HG03565 (cell line): Measurements from ENCODE around the gene PRAMEF11.

ENCODE experiments used
- ATAC-seq: cut with Tn5 transposase; IDR thresholded peaks from one replicate; pipeline ENCODE4 v1.9.1; 2021; ENCODE audit warnings: mild to moderate bottlenecking, moderate library complexity; ENCODE audit not compliant: unreplicated experiment

The PRAMEF11 gene

DNA sequence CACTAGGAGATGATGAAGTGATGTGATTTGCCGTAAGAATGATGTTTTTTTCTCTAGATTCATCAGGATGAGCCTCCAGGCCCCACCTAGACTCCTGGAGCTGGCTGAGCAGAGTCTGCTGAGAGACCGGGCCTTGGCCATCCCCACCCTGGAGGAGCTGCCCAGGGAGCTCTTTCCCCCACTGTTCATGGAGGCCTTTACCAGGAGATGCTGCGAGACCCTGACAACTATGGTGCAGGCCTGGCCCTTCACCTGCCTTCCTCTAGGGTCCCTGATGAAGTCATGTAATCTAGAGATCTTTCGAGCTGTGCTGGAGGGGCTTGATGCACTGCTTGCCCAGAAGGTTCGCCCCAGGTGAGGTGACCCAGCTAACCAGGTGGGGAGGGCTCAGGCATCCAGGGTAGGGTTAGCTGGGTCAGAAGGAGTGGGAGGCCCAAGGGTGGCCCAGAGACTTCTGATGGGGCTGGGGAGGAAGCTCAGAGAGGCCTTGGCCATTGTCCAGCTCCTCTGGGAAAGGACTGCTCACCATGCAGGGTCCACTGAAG is 56.3 kb downstream of the PRAMEF11 start:
- ATAC-seq: no peak
